ENCODE measurements around the gene CAPN13.

DNA sequence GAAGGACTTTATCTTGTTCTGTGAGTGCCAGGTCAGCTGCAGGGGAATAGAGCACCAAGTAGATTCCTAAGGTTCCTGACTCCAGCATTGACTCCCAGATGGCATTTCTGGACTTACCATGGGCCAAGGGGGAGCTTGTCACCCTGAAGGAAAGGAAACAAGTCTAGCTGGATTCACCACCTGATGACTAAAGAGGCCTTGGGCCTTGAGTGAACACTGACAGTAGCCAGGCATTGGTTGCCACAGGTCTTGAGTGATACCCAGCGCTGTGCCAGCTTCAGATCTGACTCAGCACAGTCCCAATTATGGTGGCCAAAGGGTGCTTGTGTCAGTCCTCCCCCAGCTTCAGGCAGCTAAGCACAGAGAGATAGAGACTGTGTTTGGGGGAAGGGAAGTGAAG, 40.1 kb upstream of the CAPN13 start:
- TF ChIP-seq, protein P1, sequence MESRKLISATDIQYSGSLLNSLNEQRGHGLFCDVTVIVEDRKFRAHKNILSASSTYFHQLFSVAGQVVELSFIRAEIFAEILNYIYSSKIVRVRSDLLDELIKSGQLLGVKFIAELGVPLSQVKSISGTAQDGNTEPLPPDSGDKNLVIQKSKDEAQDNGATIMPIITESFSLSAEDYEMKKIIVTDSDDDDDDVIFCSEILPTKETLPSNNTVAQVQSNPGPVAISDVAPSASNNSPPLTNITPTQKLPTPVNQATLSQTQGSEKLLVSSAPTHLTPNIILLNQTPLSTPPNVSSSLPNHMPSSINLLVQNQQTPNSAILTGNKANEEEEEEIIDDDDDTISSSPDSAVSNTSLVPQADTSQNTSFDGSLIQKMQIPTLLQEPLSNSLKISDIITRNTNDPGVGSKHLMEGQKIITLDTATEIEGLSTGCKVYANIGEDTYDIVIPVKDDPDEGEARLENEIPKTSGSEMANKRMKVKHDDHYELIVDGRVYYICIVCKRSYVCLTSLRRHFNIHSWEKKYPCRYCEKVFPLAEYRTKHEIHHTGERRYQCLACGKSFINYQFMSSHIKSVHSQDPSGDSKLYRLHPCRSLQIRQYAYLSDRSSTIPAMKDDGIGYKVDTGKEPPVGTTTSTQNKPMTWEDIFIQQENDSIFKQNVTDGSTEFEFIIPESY (IDR thresholded peaks at IDR 0.05): no peak
- TF ChIP-seq, protein P2, sequence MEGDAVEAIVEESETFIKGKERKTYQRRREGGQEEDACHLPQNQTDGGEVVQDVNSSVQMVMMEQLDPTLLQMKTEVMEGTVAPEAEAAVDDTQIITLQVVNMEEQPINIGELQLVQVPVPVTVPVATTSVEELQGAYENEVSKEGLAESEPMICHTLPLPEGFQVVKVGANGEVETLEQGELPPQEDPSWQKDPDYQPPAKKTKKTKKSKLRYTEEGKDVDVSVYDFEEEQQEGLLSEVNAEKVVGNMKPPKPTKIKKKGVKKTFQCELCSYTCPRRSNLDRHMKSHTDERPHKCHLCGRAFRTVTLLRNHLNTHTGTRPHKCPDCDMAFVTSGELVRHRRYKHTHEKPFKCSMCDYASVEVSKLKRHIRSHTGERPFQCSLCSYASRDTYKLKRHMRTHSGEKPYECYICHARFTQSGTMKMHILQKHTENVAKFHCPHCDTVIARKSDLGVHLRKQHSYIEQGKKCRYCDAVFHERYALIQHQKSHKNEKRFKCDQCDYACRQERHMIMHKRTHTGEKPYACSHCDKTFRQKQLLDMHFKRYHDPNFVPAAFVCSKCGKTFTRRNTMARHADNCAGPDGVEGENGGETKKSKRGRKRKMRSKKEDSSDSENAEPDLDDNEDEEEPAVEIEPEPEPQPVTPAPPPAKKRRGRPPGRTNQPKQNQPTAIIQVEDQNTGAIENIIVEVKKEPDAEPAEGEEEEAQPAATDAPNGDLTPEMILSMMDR (IDR thresholded peaks at IDR 0.05; ENCODE audit: low read depth, low read length, missing input control): no peak
- no peak for TF ChIP-seq GABPA (IDR thresholded peaks at IDR 0.05 in 1 of 2, conservative IDR thresholded peaks at IDR 0.05 in 1 of 2)
- no peak for TF ChIP-seq SP1 (IDR thresholded peaks at IDR 0.05)
- no peak for TF ChIP-seq RAD21 (IDR thresholded peaks at IDR 0.05)
- no peak for TF ChIP-seq YY1 (IDR thresholded peaks at IDR 0.05)
